GM12874 (cell line): ENCODE data around the gene CACNA1E.

Experiments used
- CTCF ChIP-seq: IDR thresholded peaks from 2 replicates; pipeline ENCODE4 v1.5.1; 2011; ENCODE audit warnings: low read depth, mild to moderate bottlenecking, control low read depth, low read length, moderate library complexity; ENCODE audit not compliant: insufficient read depth

The CACNA1E gene

GRCh38 chr1:181469829-181470228, 13.5 kb upstream of the CACNA1E start:
- no peak for TF ChIP-seq CTCF

DNA sequence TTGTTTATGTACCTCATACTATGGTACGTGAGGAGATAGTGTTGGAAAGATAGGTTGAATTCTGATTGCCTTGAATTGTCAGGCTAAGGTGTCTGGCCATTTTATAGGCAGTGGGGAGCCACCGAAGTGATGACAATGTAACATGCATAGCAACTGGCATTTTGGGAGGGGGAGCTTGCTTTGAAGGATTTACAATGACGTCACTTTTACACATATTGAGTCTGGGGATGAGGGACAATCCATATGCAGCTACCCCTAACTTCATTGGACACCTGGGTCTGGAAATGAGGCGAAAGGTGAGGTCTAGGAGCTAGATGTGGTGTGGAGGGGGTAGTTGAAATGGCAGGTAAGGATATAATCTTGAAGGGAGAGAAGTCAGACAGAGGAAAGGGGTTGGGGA, 7.7 kb upstream of the CACNA1E start:
- no peak for TF ChIP-seq CTCF

GRCh38 chr1:181476581-181476980, 6.7 kb upstream of the CACNA1E start:
- no peak for TF ChIP-seq CTCF

DNA sequence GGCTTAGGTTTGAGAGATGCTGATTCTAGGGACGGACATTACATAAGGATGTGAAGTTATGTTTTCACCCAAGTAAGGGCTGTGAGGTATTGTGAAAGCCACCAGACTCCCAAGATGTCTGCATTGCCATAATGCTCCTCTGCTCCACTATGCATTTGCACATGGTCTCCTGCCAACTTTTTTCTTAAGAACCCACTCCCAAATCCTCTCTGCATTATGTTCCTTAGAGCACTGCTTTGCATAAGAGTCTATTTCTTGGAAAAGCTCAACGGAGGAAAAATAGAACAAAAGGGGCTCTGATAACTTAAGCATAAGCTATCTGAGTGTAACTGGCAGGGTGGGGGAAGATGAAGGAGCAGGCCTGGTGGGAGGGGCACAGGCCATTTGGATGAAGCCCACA, 5.0 kb upstream of the CACNA1E start:
- no peak for TF ChIP-seq CTCF

GRCh38 chr1:181479137-181479745, 4.1 kb upstream of the CACNA1E start:
- TF ChIP-seq CTCF = peak; percentile 83

GRCh38 chr1:181482001-181482430, 1.3 kb upstream of the CACNA1E start:
- no peak for TF ChIP-seq CTCF

- TF ChIP-seq CTCF = peak; percentile 15; the same call in 1 of the 2 replicates
Measured at GRCh38 chr1:181482521-181483284, 614 bp upstream of the CACNA1E start.
